Gastroesophageal sphincter (tissue), 3 donors: ENCODE measurements around the gene COQ8B.

Experiments used
- POLR2A ChIP-seq, 2 donors: fragments of 450-650 bp; IDR thresholded peaks; one replicate each; pipeline ENCODE4 v1.6.1; 2017; ENCODE audit warnings: antibody characterized with exemption in 2 of 2, mild to moderate bottlenecking in 2 of 2, moderate library complexity in 1 of 2
- POLR2AphosphoS5 ChIP-seq: sonication (generic); formaldehyde crosslinking; IDR thresholded peaks from one replicate; pipeline ENCODE4 v1.6.1; 2017; ENCODE audit warnings: antibody characterized with exemption
- TF ChIP-seq, protein P1 (sequence below), 4 experiments: fragments of 200-600 bp in 2 of 4; fragments of 450-650 bp in 2 of 4; sonication (generic) in 1 of 4; IDR thresholded peaks; one replicate each; pipeline ENCODE4 v1.5.1; 2017 to 2019; ENCODE audit warnings: antibody characterized with exemption in 4 of 4, mild to moderate bottlenecking in 2 of 4, moderate library complexity in 2 of 4

DNA sequence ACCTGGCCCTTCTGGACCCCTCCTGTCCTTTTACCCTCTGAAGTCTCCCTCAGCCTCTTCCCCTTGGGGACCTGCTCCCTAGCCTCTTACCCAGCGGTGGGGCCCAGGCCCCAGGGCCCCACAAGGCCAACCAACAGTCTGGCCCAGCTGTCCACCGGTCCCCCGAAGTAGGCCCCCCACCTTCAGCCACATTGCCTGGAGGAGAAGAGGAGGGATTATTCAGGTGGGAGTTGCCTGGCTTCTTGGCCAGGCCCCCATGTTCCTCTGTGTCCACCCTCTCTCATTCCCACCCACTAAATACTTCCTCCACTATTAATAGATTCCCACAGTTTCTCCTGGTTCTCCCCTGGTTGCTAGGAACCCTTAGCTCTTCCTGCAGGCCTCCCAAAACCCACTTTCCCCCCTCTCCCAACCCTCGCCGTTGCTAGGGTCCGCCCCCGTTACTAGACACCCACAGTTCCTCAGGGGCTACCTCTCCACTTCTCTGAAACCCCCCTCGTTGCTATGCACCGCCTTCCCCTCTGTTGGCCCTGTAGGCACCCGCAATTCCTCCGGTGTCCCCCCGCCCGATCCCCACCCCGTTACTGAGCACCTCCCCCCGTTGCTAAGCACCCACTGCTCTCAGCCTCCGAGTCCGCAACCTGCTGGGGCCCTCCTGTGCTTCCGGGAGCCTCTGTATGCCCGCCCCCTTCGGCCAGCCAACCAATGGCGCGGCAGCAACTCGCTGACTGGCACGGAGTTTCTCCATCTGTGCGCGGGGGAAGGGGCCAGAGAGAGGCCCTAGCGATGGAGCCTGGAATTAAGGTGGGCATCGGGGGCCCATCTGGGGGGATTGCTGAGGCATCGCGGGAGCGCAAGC, 2.0 kb downstream of the COQ8B start:
- TF ChIP-seq, protein P1, sequence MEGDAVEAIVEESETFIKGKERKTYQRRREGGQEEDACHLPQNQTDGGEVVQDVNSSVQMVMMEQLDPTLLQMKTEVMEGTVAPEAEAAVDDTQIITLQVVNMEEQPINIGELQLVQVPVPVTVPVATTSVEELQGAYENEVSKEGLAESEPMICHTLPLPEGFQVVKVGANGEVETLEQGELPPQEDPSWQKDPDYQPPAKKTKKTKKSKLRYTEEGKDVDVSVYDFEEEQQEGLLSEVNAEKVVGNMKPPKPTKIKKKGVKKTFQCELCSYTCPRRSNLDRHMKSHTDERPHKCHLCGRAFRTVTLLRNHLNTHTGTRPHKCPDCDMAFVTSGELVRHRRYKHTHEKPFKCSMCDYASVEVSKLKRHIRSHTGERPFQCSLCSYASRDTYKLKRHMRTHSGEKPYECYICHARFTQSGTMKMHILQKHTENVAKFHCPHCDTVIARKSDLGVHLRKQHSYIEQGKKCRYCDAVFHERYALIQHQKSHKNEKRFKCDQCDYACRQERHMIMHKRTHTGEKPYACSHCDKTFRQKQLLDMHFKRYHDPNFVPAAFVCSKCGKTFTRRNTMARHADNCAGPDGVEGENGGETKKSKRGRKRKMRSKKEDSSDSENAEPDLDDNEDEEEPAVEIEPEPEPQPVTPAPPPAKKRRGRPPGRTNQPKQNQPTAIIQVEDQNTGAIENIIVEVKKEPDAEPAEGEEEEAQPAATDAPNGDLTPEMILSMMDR (IDR thresholded peaks at IDR 0.05), result no peak
- TF ChIP-seq POLR2A (IDR thresholded peaks at IDR 0.05) (no peak), POLR2AphosphoS5 (no peak)
